GM18511 (cell line): ENCODE measurements around the gene PDRG1.

Experiments used
- ATAC-seq: cut with Tn5 transposase; IDR thresholded peaks from one replicate; pipeline ENCODE4 v1.9.1; 2021; ENCODE audit warnings: mild to moderate bottlenecking, moderate library complexity; ENCODE audit not compliant: unreplicated experiment

PDRG1 gene

DNA sequence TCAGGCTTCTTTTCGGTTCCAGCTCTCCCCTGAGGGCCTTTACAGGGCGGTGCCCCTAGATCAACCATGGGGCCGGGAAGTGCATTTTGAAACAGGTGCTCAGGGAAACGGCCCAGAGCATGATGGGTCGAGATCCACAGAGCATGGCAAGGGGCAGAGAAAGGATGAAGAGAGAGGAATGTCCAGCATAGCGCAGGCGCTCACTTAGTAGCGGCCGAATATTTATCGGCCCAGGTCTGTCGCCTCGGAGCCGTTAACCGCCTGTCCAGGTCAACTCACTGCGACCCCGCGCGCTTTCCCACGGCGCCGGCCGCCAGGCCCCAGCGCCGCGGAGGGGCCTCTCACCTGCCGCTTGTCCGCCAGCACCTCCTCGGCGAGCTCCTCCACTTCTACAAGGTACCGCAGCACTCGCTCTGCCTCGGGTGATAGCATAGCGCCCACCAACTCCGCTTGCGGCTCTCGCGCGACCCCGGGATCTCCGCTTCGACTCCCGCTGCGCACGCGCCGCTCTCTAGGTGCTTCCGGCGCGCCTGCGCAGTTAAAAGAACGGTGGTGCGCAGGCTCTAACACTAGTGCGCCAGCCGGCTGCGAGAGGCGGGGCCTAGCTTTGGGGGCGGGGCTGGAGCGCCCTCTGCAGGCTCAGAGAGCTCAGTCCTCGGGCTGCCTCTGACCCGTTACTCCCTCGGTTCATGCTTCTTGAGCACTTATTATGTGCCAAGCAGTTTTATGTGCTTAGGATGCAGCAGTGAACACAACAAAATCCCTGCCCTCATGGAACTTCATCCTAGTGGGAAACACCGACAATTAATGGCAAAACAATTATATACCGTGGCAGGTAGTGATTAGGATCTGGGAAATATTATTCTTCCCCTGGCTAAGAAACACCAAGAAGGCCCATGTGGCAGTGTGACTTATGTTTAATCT, at the start of gene PDRG1:
PDRG1 (minus strand) TSS at position 517 of the 924 bp plus-strand sequence; CDS start at position 432, 85 bp downstream.
- peak; percentile 94 for ATAC-seq

DNA sequence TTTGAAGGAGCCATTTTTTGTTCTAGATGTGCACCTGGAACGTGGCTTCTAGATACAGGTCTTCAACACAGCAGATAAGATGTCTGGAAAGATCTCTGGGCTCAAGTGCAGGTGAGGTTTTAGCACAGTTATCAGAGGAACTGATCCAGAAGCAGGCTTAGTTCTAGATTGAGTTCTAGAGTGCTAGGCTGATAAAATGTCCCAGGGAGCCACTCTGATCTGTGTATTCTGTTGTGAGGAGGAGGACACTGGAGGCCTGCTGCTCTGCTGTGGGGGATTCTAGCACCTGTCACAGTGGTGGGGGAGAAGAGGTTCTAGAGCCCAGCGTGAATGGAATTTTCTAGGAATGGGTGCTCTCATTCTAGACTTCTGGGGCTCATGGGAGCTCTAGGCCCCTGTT, 46.4 kb upstream of the PDRG1 start:
- ATAC-seq = no peak

DNA sequence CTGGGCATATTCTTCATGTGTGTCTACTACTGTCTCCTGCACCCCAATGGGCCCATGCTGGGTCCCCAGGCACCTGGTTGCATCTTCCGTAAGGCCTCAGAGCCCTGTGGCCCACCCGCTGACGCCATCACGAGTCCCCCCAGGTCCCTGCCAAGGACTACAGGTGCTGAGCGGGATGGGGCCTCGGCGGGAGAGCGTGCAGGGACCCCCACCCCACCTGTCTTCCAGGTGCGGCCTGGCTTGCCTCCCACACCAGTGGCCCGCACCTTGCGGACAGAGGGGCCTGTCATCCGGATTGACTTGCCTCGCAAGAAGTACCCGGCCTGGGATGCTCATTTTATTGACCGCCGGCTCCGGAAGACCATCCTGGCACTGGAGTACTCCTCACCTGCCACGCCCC, 45.1 kb upstream of the PDRG1 start:
- no peak for ATAC-seq

DNA sequence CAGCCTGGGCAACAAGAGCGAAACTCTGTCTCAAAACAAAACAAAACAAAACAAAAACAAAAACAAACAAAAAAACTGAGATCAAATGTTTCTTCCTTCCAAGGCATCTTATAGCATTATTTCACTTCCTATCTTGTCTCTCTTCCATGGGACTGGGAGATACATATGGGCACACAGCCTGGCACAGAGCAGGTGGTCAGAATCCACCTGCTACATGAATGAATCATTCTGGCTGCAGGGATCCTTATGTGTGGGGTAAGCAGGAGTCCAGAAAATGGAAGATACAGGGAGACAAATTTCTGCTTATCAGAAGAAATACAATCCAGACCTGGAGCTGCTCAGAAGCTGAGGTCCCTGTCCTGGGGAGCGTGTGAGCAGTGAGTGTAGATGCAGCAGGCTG, 40.2 kb upstream of the PDRG1 start:
- ATAC-seq = no peak

DNA sequence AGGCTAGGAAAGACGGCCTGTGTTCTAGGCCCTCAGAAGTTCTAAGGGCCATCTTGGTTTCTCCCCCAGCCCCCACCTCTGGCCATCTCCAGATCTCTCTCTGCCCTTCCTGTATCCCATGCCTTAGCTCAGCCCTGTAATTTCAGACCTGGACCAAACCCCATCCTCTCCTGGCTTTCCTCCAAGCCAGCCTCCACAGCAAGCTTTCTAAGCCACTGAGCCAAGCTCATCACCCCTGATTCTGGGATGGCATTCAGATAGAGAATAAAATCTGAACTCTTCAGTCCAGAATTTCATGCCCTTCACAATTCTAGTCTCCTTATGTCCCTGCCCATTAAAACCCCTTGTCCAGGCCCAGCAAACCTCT, 39.5 kb upstream of the PDRG1 start:
- no peak for ATAC-seq

DNA sequence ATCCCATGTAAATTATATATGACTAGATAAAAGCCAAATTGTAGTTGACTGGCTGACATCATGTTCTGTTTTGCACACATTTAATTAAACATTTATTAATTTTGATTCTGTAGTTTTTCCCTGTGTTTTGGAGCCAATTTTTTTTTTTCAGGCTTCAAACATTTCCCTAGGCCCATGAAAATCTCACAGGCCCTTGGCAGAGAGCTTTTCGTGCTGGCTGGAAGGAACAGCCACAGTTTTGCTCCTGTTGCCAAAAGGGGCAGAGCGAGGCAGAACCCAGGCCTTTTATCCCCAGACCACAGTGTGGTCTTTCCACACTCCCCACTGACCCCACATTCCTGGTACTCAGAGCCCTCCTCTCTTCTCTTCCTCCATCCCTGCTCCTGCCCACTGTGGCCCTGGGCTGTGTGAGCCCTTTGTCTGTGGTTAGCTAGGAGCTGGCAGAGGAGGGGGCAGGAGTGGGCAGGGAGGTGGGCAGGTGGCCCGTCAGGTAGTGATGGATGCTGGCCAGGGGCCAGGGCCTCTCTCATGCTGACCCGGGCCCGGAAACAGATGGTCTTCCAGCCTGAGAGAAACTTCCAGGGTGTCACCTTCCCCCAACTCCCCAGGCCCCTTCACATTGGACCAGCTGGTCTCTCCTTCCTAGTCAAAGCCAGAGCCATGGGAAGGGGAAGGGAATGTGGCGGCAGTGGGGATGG, 38.9 kb upstream of the PDRG1 start:
- no peak for ATAC-seq

DNA sequence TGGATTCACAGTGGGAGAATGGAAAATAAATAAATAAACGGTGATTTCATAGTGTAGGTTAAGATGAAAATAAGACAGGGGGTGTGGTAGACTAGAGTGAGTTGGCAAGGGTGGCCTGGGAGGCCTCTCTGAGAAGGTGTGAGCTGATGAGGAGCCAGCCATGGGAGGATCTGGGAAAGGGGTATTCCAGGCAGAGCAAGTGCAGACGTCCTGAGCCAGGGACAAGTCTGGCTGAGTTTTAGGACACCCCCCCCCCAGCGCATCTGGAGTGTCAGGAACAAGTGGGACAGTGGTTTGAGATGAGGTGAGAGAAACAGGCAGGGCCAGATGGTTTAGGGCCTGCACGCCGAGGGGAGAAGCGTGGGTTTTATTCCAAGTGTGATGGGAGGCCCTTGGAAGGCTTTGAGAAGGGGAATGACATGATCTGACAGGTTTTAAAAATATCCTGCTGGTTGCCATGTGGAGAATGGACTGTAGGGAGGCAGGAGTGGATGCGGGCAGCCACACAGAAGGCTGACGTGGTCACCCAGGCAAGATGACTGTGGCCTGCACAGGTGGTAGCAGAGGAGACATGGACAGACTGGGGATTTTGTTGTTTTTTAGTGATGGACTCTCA, 37.3 kb upstream of the PDRG1 start:
- ATAC-seq = no peak

DNA sequence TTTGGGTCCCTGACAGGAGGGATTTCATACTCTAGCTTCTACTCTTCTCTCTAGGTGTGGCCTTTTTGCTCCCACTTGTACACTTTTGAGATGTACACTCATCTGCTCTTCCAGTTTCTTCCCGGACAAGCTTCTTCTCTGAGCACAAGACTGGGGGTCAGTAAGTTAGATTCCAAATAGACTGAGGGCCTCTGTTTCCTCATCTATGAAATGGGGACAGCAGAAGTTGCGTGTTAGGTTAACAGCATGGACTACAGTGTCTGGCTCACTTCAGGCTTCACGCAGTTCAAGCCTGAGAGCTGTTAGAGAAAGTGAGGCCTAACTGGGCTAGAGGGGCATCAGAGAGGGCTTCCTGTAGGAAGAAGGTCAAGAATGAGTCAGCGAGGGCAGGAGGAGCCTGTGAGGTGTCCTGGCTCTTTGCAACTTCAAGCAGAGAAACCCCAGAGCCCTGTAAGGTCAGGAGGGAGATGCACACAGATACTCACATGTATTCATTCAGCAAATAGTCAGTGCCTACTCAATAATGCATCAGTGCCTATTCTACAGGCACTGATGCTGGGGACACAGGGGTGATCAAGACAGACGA, 36.7 kb upstream of the PDRG1 start:
- no peak for ATAC-seq

DNA sequence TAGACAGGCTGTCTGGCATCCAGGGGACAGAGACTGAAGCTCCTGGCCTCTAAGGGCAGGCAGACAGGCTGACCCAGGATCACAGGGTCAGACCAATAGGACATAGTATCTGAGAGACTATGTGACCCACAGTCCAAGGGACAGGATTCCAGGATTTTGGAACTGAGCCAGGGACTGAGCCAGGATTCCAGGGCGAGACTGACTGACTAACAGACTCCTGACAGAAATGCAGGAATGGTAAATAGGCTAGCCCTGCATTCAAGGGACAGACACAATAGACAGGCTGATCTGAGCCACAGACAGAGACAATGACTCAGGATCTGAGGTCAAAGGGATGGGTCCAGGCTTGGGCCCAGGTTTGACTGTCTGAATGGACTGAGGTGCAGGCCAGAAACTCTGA, 35.9 kb upstream of the PDRG1 start:
- ATAC-seq = no peak

DNA sequence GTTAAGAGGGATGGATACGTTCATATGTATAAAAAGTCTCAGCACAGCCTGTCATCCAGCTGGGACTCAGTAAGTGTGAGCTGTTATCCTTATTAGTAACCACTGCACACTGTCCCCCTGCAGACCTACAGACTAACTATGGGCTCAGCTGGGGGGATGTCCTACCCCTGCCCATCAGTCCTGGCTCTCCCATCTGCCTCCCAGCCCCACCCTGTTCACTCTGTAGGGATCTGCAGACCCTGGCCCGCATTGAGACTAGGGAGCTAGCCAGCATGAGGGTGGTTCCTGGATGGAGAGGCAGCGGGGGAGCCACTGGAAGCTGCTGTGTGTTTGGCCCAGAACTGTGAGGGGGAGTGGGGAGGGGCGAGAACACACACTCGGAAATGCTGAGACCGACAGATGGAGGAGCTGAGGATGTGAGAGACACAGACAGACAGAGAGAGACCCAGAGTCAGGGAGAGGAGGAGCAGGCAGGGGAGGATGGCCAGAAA, 33.2 kb upstream of the PDRG1 start:
- no peak for ATAC-seq

DNA sequence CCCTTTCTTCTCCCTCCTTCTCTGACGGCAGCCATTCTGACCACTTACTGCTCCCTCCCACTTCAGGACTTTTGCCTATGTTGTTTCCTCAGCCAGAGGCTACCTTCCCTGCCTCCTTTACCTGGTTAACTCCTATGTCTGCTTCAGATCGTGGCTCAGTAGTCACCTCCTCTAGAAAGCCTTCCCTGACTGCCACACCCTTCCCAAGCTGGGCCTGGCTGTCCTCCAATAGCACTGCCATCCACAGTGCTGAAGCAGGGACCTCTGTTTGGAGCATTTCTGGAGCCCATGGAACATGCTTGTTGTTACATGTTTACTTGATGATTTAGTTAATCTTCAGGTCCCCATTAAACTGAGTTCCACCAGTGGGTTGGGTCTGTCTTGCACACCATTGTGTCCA, 29.9 kb upstream of the PDRG1 start:
- no peak for ATAC-seq

DNA sequence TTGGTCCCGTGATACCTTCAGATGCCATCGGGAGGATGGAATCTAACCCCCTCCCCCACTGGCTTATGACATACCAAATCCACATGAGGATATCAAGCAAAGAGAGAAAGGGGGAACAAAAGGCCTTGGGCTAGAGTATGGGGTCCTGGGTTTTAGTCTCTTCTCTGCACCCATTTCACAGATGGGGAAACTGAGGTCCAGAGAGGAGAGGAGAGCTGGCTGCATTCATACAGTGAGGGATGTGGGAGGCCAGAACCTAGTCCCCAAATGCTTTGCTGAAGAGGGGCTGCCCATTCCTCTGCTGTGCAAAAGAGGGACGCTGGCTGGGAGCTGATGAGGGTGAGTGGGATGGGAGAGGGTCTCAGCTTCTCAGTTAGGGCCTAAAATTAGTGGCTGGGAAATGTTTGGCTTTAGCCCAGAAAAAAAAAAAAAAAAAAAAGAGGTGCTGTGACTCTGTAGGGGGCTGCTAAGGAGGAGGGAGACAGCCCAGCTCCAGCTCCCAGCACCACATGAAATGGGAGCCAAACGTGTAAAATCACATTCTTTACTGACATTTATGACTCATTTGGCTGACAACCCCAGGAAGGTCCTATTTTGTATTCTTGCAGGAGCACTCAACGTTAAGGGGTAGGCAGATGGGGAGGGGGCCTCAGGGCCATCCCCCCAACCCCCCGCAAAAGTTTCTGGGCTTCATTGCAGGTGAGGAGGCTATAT, 28.0 kb upstream of the PDRG1 start:
- no peak for ATAC-seq

DNA sequence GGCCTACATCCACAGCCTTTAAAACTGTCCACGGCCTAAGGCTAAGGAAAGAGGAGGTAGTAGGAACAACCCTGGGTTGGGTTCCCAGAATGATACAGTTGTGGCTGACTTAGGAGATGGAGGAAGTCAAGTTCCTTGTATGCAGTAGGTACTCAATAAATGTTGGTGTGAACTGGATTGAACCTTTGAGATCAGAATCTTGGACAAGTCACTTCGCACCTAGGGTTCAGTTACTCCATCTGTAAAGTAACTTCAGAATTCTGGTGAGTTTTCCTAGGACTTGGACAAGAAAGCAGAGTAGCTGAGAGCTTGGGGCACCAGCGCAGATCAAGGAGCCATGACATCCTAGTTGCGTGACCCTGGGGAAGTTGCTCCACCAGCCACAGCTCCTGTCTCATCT, 25.2 kb upstream of the PDRG1 start:
- ATAC-seq = no peak

DNA sequence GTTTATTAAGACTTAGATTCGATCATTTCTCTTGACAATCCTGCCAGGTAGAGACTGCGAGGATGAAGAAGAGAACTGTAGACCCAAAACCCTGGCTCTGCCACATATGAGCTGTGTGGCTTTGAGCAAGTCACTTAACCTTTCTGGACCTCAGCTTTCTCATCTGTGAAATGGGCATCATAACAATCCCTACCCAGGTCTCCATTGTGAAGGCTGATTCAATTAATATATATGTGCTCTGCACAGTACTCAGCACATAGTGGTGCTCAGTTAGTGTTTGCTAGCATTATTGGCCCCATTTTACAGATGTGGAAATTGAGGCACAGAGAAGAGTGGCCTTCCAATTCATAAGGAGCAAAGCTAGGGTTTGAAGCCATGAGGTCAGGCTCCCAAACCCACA, 24.0 kb upstream of the PDRG1 start:
- no peak for ATAC-seq

DNA sequence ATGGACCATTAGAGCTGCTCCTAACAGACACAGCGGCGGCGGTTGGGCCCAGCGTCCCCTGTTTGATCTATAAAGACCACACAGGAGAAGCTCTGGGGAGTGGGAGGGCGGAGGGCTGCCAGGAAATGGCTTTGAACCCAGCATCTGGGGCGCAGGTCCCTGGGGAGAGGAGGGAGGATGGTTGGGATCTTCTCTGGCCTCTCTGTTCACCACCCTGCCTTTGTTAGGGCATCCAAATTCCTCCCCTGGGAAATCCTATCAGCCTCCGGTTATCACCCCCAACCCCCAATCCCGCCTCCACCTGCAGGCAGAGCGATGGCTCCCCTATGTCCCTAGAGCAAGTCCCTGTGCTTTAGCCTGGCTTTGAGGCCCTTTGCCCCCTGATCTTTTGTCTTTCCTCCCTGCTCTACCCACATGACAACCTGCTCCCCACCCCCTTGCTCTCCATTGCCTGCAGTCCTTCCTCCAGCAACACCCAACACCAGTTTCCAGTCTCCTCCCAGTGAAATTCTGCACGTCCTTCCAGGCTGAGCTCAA, 23.2 kb upstream of the PDRG1 start:
- ATAC-seq = no peak

DNA sequence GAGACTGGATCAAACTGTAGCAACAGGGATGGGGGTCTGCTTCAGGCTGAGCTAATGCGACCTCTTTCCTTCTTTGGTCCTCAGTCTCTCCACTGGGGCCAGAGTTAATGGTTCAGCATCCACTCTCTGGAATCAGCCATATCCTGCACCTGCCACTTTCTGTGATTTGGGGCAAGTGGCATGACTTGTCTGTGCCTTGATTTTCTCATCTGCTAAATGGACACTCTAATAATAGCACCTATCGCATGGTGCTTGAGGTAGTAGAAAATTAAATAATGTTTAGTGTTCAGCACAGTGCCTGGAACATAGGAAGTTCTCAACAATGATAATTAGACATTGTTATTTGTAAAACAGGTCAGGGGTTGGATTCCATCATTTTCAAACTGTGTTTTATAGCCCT, 22.4 kb upstream of the PDRG1 start:
- ATAC-seq = no peak

DNA sequence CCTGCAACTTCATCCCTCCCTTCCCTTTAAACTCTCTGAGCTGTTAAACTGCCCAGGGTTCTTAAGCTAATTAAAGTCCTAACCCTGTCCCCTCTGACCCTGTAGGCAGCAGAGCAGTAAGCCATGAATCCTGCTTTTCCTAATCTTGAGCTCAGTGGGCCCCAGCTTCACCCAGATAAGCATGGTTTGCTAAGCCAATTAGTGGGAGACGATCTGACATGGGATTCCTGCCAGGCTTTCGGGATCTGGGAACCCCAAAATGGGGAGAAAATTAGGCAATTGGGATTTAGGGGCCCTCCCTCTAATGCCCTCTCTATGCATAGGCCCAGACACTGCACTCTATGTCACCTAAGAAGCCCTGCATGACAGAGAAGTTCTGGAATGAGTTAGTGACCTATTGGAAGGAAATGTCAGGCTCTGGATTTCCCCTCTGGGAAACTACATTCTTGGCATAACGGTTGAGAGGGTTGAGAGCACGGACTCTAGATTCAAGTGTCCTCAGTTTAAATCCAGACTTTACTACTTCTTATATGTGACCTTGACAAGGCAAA, 20.7 kb upstream of the PDRG1 start:
- ATAC-seq = no peak

DNA sequence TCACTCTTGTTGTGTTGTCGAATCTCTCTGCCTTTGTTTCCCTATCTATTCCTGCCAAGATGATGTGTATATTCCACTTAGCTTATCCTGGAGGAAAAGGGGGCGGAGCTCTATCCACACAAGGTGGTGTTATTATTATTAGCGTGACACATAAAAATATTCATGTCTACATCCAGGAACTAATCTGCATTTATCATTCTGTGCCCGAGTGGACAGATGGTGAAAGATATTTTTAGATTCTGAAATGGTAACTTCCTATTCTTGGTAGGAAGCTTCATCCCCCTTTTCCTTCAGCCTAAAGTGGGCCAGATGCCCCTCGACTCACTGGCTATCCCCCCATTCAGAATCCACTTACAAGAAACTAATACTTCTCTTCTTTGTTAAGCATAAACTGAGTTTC, 18.1 kb upstream of the PDRG1 start:
- ATAC-seq = no peak

DNA sequence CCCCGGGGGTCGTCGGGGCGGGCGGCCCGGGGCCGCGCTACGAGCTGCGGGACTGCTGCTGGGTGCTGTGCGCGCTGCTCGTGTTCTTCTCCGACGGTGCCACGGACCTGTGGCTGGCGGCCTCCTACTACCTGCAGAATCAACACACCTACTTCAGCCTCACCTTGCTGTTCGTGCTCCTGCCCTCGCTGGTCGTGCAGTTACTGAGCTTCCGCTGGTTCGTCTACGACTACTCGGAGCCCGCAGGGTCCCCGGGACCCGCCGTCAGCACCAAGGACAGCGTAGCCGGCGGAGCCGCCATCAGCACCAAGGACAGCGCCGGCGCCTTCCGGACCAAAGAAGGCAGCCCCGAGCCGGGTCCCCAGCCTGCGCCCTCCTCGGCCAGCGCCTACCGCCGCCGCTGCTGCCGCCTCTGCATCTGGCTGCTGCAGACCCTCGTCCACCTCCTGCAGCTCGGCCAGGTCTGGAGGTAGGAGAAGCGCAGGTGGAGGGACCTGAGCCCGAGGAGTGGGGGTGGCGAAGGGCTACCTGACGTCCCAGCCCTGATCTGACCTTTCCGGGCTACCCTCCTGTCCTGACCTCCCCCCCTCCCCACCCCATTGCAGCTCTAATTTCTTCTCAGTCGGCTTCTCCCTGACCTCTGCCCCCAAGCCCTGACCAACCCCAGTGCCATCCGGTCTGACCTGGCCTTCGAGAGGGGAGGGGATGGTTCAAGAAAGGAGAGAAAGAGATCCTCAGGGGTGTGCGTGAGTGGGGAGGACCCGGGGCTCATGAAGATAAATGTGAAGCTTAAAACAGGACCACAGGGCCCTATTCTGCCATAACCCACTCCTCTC, 16.7 kb upstream of the PDRG1 start:
- ATAC-seq = no peak
